Endodermal cell (in vitro differentiated cells): Measurements from ENCODE around the gene LGI2. TPM values are rescaled to one million over a fixed set of nuclear protein-coding genes. Genes with fewer than 3 reads are reported as not detected.

Source experiments
- DNase-seq: peaks from one replicate; pipeline ENCODE4 v3.0.0-alpha.2; 2017
- H3K27ac ChIP-seq: 2 replicates; pipeline ENCODE4 v1.5.1; 2013; ENCODE audit warnings: mild to moderate bottlenecking, low read depth, low read length, moderate library complexity
- H3K27me3 ChIP-seq: 2 replicates; pipeline ENCODE4 v1.6.1; 2013; ENCODE audit warnings: mild to moderate bottlenecking, low read length, moderate library complexity; ENCODE audit not compliant: insufficient read depth, control insufficient read depth, poor library complexity, severe bottlenecking
- H3K36me3 ChIP-seq: 2 replicates; pipeline ENCODE4 v1.7.0; 2013; ENCODE audit warnings: mild to moderate bottlenecking, low read length, moderate library complexity; ENCODE audit not compliant: control insufficient read depth, insufficient read depth
- H3K4me1 ChIP-seq: one replicate; pipeline ENCODE4 v1.7.0; 2013; ENCODE audit warnings: low read length; ENCODE audit not compliant: control insufficient read depth, insufficient read depth
- H3K4me3 ChIP-seq: 2 replicates; pipeline ENCODE4 v1.5.1; 2013; ENCODE audit warnings: mild to moderate bottlenecking, low read length, moderate library complexity
- H3K9ac ChIP-seq: 2 replicates; pipeline ENCODE4 v1.6.1; 2013; ENCODE audit warnings: mild to moderate bottlenecking, low read length, moderate library complexity; ENCODE audit not compliant: poor library complexity, severe bottlenecking; ENCODE audit errors: extremely low read depth
- H3K9me3 ChIP-seq: 2 replicates; pipeline ENCODE4 v1.6.1; 2013; ENCODE audit warnings: mild to moderate bottlenecking, low read length, moderate library complexity; ENCODE audit not compliant: control insufficient read depth
- H3K27ac Mint-ChIP-seq: 2 replicates; pipeline ENCODE4 v1.8.0; 2020; ENCODE audit warnings: mixed read lengths
- H3K27me3 Mint-ChIP-seq: 2 replicates; pipeline ENCODE4 v1.8.0; 2021; ENCODE audit warnings: mild to moderate bottlenecking, mixed read lengths; ENCODE audit not compliant: insufficient read depth
- H3K36me3 Mint-ChIP-seq: 2 replicates; pipeline ENCODE4 v1.8.0; 2020; ENCODE audit warnings: low read depth, mixed read lengths
- H3K4me1 Mint-ChIP-seq: 2 replicates; pipeline ENCODE4 v1.8.0; 2020; ENCODE audit warnings: mixed read lengths
- H3K4me3 Mint-ChIP-seq: 2 replicates; pipeline ENCODE4 v1.8.0; 2020; ENCODE audit warnings: mild to moderate bottlenecking, moderate library complexity, mixed read lengths
- H3K9me3 Mint-ChIP-seq: 2 replicates; pipeline ENCODE4 v1.8.0; 2020; ENCODE audit warnings: mild to moderate bottlenecking, mixed read lengths
- WGBS, 2 experiments: methylation state at CpG; one replicate each; pipeline versions ENCODE4 v1.1.5 to v1.1.7; 2013; ENCODE audit warnings: missing lambda C conversion rate in 2 of 2, mixed read lengths in 1 of 2; ENCODE audit not compliant: insufficient coverage in 1 of 2, insufficient read length in 1 of 2; 5-methylcytosine and 5-hydroxymethylcytosine counted together
- total RNA-seq, 2 donors: library from RNA; stranded (reverse); fragmentation: NEBNext Ultra II Directional in 1 of 2; extraction: Animal tissue kit (Norgen Biotek cat#: 25700) in 1 of 2; gene quantifications; 2 replicates in 1 of 2; 3 replicates in 1 of 2; pipeline ENCODE4 v1.2.1, GENCODE V29; 2021
- TF ChIP-seq, protein P1 (sequence below): fragments of 200-600 bp; sonication (generic); conservative IDR thresholded peaks from 2 replicates; pipeline ENCODE4 v1.5.0; 2021; ENCODE audit warnings: antibody characterized with exemption, mild to moderate bottlenecking

Gene LGI2
- total RNA-seq, 2 donors from 2014 or later, result 6.5 to 15.9 TPM

DNA sequence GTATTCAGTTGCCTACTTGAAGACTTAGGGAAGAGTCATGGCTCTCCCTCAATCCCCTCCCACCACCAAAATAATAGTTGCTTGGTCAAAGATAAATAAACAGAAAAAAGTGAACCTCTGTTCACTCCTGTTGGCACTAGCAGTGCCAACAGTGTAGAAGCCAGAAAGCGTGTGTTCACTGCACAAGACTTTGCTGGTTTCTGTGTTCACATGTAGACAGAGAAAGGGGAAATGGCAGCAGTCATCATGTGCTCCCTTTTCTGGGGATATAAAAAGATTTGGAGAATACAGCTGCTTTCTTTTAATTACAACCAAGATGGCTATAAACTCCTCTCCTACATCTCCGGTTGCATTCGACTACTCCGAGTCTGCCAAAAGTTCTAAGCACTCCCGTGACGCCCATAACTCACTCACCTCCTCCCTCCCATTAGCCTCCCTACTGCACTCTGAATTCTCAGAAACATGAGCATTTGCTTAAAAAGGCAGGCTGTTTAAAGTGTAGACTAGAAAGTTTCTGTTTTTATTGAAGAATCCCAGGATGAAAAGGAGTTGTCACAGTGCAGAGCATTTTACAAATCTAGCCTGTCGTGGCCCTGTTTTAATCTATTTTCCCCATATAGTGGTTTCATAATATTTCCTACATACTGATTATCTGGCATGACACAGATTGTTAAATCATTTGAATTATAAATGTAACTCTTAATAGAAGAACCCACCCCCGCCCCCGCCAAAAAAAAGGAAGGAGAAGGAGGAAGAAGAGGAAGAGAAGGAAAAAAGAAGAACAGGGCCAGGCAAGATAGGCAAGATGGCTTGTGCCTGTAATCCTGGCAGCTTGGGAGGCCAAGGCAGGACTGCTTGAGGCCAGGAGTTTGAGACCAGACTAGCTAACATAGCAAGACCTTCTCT lies 16.7 kb downstream of the LGI2 start:
- H3K4me3 ChIP-seq, result no peak overlapping the region
- no peak overlapping the region for H3K9ac ChIP-seq
- Mint-ChIP-seq H3K4me1 (peaks cover 15% of the 10 kb centered on the region), H3K9me3 (no peaks in the 10 kb centered on the region), H3K4me3 (no peak overlapping the region), H3K36me3 (no peaks in the 10 kb centered on the region), H3K27me3 (no peaks in the 10 kb centered on the region), H3K27ac (no peak overlapping the region)
- TF ChIP-seq, protein P1, sequence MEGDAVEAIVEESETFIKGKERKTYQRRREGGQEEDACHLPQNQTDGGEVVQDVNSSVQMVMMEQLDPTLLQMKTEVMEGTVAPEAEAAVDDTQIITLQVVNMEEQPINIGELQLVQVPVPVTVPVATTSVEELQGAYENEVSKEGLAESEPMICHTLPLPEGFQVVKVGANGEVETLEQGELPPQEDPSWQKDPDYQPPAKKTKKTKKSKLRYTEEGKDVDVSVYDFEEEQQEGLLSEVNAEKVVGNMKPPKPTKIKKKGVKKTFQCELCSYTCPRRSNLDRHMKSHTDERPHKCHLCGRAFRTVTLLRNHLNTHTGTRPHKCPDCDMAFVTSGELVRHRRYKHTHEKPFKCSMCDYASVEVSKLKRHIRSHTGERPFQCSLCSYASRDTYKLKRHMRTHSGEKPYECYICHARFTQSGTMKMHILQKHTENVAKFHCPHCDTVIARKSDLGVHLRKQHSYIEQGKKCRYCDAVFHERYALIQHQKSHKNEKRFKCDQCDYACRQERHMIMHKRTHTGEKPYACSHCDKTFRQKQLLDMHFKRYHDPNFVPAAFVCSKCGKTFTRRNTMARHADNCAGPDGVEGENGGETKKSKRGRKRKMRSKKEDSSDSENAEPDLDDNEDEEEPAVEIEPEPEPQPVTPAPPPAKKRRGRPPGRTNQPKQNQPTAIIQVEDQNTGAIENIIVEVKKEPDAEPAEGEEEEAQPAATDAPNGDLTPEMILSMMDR, result no peak
- no peak for DNase-seq
- H3K27me3 ChIP-seq, result no peaks in the 10 kb centered on the region
- H3K4me1 ChIP-seq, result no peaks in the 10 kb centered on the region
- peaks cover 36% of the 10 kb centered on the region for H3K36me3 ChIP-seq
- H3K27ac ChIP-seq, result no peak overlapping the region
- WGBS, 2 experiments, result 93 to 95% methylated on average over 3 to 9 of the region's 9 CpGs
- H3K9me3 ChIP-seq, result no peaks in the 10 kb centered on the region

GRCh38 chr4:25012655-25013054 lies 18.1 kb downstream of the LGI2 start:
- no peak overlapping the region for H3K27ac ChIP-seq
- DNase-seq, result no peak
- H3K9me3 ChIP-seq, result no peaks in the 10 kb centered on the region
- no peak overlapping the region for H3K4me3 ChIP-seq
- H3K36me3 ChIP-seq, result peaks cover 29% of the 10 kb centered on the region
- Mint-ChIP-seq H3K4me3 (no peak overlapping the region), H3K4me1 (peaks cover 15% of the 10 kb centered on the region), H3K9me3 (no peaks in the 10 kb centered on the region), H3K27ac (no peak overlapping the region), H3K27me3 (no peaks in the 10 kb centered on the region), H3K36me3 (no peaks in the 10 kb centered on the region)
- no peaks in the 10 kb centered on the region for H3K4me1 ChIP-seq
- 94 to 97% methylated on average over 6 to 8 of the region's 8 CpGs for WGBS, 2 experiments
- no peaks in the 10 kb centered on the region for H3K27me3 ChIP-seq
- H3K9ac ChIP-seq, result no peak overlapping the region
- TF ChIP-seq, protein P1, result no peak

DNA sequence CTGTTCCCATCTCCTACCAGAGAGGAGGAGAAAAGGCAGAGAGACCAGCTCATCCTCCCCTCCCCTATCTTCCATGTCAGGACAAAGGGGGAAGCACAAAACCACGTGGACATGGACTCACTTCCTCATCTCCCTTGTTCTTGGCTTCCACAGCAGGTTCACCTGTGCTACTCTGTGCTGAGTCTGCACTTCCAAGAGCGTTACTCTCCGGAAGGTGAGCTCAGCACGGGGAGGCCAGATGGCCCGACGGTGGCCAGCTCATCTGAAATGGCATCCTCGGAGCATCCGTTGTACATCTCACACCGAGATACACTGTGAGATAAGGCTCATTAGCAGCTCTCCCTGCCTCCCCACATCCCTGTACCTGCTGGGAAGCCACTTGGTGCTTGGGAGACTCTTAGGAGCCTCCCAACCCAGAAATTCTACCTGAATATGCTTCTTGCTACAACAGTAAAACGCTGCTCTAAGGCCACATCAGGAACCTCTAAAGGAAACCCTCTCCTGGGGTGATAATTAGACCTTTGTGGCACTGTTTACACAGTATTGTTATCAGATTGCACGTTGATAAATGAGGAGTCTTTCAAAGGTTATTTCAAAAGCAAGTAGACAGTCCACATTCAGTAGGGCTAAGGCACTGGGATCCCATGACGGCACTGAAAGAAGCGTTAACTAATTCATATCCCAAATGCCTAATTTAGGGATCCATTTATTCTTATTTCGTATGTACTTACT lies 19.4 kb downstream of the LGI2 start:
- no peaks in the 10 kb centered on the region for H3K36me3 Mint-ChIP-seq
- no peaks in the 10 kb centered on the region for H3K27me3 Mint-ChIP-seq
- H3K9me3 Mint-ChIP-seq, result no peaks in the 10 kb centered on the region
- 82 to 87% methylated on average over 6 to 14 of the region's 14 CpGs for WGBS, 2 experiments
- H3K4me3 ChIP-seq, result no peak overlapping the region
- no peaks in the 10 kb centered on the region for H3K4me1 ChIP-seq
- no peaks in the 10 kb centered on the region for H3K9me3 ChIP-seq
- TF ChIP-seq, protein P1, result no peak
- no peaks in the 10 kb centered on the region for H3K27me3 ChIP-seq
- no peak overlapping the region for H3K27ac ChIP-seq
- H3K4me1 Mint-ChIP-seq, result peaks cover 15% of the 10 kb centered on the region
- peaks cover 24% of the 10 kb centered on the region for H3K36me3 ChIP-seq
- no peak overlapping the region for H3K9ac ChIP-seq
- H3K4me3 Mint-ChIP-seq, result no peak overlapping the region
- DNase-seq, result no peak
- H3K27ac Mint-ChIP-seq, result no peak overlapping the region
